GM19397 (cell line): ENCODE measurements around the gene OR10J4.
"Not testable (repeated sequence)": the region's sequence is repeated elsewhere in the genome, so short reads cannot be mapped to it uniquely, and the experiment has no call there.

ENCODE experiments used
- ATAC-seq: cut with Tn5 transposase; IDR thresholded peaks from one replicate; pipeline ENCODE4 v1.9.1; 2021; ENCODE audit warnings: mild to moderate bottlenecking, moderate library complexity; ENCODE audit not compliant: unreplicated experiment

Gene OR10J4

GRCh38 chr1:159431904-159432303 lies at the start of gene OR10J4:
Gene OR10J4 (plus strand): TSS chr1:159432204.
- ATAC-seq, result no peak

GRCh38 chr1:159406821-159407220 lies 25.2 kb upstream of the OR10J4 start:
- no peak for ATAC-seq

- no peak for ATAC-seq
Measured at GRCh38 chr1:159408862-159409400, 23.1 kb upstream of the OR10J4 start.

GRCh38 chr1:159421821-159422220 lies 10.2 kb upstream of the OR10J4 start:
- no peak for ATAC-seq

GRCh38 chr1:159428536-159428935 lies 3.5 kb upstream of the OR10J4 start:
- ATAC-seq, result no peak

GRCh38 chr1:159429074-159429861 lies 2.7 kb upstream of the OR10J4 start:
- ATAC-seq, result no peak

- no peak for ATAC-seq
Measured at GRCh38 chr1:159430985-159431384, 1.0 kb upstream of the OR10J4 start.

- ATAC-seq, result no peak
Measured at GRCh38 chr1:159436469-159436868, 4.5 kb downstream of the OR10J4 start.

GRCh38 chr1:159439422-159439821 lies 7.4 kb downstream of the OR10J4 start, which contains the start of gene OR10J1:
Gene OR10J1 (plus strand): TSS chr1:159439722. CDS start chr1:159439792, 70 bp downstream.
- ATAC-seq, result no peak

GRCh38 chr1:159441360-159441759 lies 9.4 kb downstream of the OR10J4 start:
- ATAC-seq, result no peak

GRCh38 chr1:159442428-159442827 lies 10.4 kb downstream of the OR10J4 start:
- ATAC-seq, result no peak

GRCh38 chr1:159443066-159443750 lies 11.2 kb downstream of the OR10J4 start:
- ATAC-seq, result no peak

GRCh38 chr1:159444511-159444910 lies 12.5 kb downstream of the OR10J4 start:
- ATAC-seq, result no peak

- no peak for ATAC-seq
Measured at GRCh38 chr1:159448181-159448580, 16.2 kb downstream of the OR10J4 start.

GRCh38 chr1:159449605-159450004 lies 17.6 kb downstream of the OR10J4 start:
- not testable (repeated sequence) for ATAC-seq

GRCh38 chr1:159459551-159459950 lies 27.5 kb downstream of the OR10J4 start:
- ATAC-seq, result no peak

GRCh38 chr1:159465191-159465603 lies 33.2 kb downstream of the OR10J4 start:
- no peak for ATAC-seq

GRCh38 chr1:159468321-159468720 lies 36.3 kb downstream of the OR10J4 start:
- no peak for ATAC-seq

GRCh38 chr1:159469921-159470533 lies 38.0 kb downstream of the OR10J4 start:
- ATAC-seq, result no peak

- no peak for ATAC-seq
Measured at GRCh38 chr1:159473335-159473734, 41.3 kb downstream of the OR10J4 start.

GRCh38 chr1:159474926-159475325 lies 42.9 kb downstream of the OR10J4 start:
- no peak for ATAC-seq
